Kidney (tissue), 14 donors: ENCODE data around the gene HOXC5. TPM values are rescaled to one million over a fixed set of nuclear protein-coding genes. Genes with fewer than 3 reads are reported as not detected.

ENCODE experiments used
- DNase-seq, 5 donors: peaks; one replicate each; pipeline ENCODE4 v3.0.0-alpha.2; 2013 to 2020
- FAIRE-seq: peaks from 2 replicates; lab custom pipeline; 2012; peaks lifted over from hg19 to GRCh38; lab: Jason Lieb, UNC
- H3K27ac ChIP-seq, 2 donors: one replicate each; pipeline ENCODE4 v1.7.0; 2013; ENCODE audit warnings: low read depth in 2 of 2, low read length in 2 of 2, inconsistent platforms in 1 of 2
- H3K27me3 ChIP-seq: one replicate; pipeline ENCODE4 v1.7.1; 2013; ENCODE audit warnings: low read length, inconsistent platforms; ENCODE audit not compliant: control insufficient read depth, insufficient read depth
- H3K36me3 ChIP-seq, 3 donors: one replicate each; pipeline versions ENCODE4 v1.7.0 to v1.7.1; 2013; ENCODE audit warnings: low read length in 3 of 3, control low read depth in 1 of 3, inconsistent platforms in 1 of 3; ENCODE audit not compliant: insufficient read depth in 3 of 3, control insufficient read depth in 2 of 3
- H3K4me1 ChIP-seq, 3 donors: one replicate each; pipeline versions ENCODE4 v1.7.0 to v1.7.1; 2013; ENCODE audit warnings: low read length in 3 of 3, inconsistent platforms in 1 of 3, low read depth in 1 of 3; ENCODE audit not compliant: control insufficient read depth in 2 of 3, insufficient read depth in 2 of 3
- H3K4me3 ChIP-seq, 3 donors: one replicate each; pipeline versions ENCODE4 v1.7.0 to v1.8.1; 2013; ENCODE audit warnings: low read length in 3 of 3, control low read depth in 1 of 3, inconsistent platforms in 1 of 3
- H3K9ac ChIP-seq, 3 donors: one replicate each; pipeline versions ENCODE4 v1.7.0 to v1.7.1; 2013; ENCODE audit warnings: low read length in 3 of 3, control low read depth in 1 of 3, inconsistent platforms in 1 of 3
- H3K9me3 ChIP-seq, 3 donors: one replicate each; pipeline versions ENCODE4 v1.7.0 to v1.7.1; 2013; ENCODE audit warnings: low read length in 3 of 3, control low read depth in 1 of 3, inconsistent platforms in 1 of 3; ENCODE audit not compliant: control insufficient read depth in 2 of 3, insufficient read depth in 1 of 3
- intact Hi-C: fragments of 100-400 bp; cut with DNase I; formaldehyde crosslinking; loops from one replicate; pipeline ENCODE4 v1.11.1; 2022
- polyA plus RNA-seq: library from polyadenylated mRNA; stranded (reverse); fragments of 350-450 nt; fragmentation: Illumina TruSeq; extraction: RNeasy Lipid Tissue Mini Kit (QIAGEN cat#74804); gene quantifications from one replicate; pipeline ENCODE4 v1.2.3, GENCODE V29; 2014; ENCODE audit warnings: low read depth, low replicate concordance; ENCODE audit not compliant: insufficient read depth
- total RNA-seq: library from RNA; stranded (reverse); fragmentation: NEBNext Ultra II Directional; extraction: Animal tissue kit (Norgen Biotek cat#: 25700); gene quantifications from one replicate; pipeline ENCODE4 v1.2.1, GENCODE V29; 2021
- TF ChIP-seq, protein P1 (sequence below): IDR thresholded peaks from 3 replicates; pipeline ENCODE4 v1.5.1; 2012; ENCODE audit warnings: mild to moderate bottlenecking, moderate library complexity, borderline replicate concordance; ENCODE audit not compliant: insufficient read depth; ENCODE audit errors: extremely low read depth
- donor health status: control.
- donor health status: control.
- donor health status: control.
- donor health status: control.
- donor health status: control.
- donor health status: DM: yes; HTN: yes; CAD: no.
- donor health status: Normal renal cell carcinoma (clear cell type).

HOXC5 gene
- total and polyA plus RNA-seq, 2 donors from 2014 or later, result 0.24 to 4.8 TPM

DNA sequence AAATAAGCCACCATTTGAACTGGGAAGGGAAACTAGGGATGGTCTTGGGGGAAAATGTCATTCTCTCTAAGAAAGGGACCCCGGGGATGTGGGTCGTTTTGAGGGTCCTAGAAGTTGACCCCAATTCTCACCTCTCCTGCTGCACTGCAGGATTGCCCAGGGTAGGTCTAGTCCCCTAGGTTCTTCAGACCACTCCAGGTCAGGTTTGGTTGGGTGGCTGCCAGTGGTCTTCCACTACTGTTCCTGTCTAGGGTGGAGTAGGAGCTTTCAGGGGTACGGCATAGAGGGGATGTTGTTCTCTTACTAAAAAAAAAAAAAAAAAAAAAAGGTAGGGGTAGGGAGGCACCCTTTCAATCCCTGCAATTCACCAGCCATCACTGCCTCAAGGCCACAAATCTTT lies 16.8 kb upstream of the HOXC5 start:
- Histone ChIP-seq H3K27ac (peak overlapping the region; percentile 43 to 52), H3K4me3 (peak overlapping the region; percentile 26 to 37 (median 29)), H3K4me1 (peaks cover 0 to 25% (median 13%) of the 10 kb centered on the region in 3 donors), H3K9ac (peak overlapping the region in 1 of 3 donors; percentile 19), H3K27me3 (no peaks in the 10 kb centered on the region), H3K9me3 (no peaks in the 10 kb centered on the region), H3K36me3 (no peaks in the 10 kb centered on the region)
- DNase-seq, result peak in 1 of 5 donors; percentile 70
- no peak for FAIRE-seq
- TF ChIP-seq, protein P1, sequence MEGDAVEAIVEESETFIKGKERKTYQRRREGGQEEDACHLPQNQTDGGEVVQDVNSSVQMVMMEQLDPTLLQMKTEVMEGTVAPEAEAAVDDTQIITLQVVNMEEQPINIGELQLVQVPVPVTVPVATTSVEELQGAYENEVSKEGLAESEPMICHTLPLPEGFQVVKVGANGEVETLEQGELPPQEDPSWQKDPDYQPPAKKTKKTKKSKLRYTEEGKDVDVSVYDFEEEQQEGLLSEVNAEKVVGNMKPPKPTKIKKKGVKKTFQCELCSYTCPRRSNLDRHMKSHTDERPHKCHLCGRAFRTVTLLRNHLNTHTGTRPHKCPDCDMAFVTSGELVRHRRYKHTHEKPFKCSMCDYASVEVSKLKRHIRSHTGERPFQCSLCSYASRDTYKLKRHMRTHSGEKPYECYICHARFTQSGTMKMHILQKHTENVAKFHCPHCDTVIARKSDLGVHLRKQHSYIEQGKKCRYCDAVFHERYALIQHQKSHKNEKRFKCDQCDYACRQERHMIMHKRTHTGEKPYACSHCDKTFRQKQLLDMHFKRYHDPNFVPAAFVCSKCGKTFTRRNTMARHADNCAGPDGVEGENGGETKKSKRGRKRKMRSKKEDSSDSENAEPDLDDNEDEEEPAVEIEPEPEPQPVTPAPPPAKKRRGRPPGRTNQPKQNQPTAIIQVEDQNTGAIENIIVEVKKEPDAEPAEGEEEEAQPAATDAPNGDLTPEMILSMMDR, result no peak
- intact Hi-C loops, result no loop called here

DNA sequence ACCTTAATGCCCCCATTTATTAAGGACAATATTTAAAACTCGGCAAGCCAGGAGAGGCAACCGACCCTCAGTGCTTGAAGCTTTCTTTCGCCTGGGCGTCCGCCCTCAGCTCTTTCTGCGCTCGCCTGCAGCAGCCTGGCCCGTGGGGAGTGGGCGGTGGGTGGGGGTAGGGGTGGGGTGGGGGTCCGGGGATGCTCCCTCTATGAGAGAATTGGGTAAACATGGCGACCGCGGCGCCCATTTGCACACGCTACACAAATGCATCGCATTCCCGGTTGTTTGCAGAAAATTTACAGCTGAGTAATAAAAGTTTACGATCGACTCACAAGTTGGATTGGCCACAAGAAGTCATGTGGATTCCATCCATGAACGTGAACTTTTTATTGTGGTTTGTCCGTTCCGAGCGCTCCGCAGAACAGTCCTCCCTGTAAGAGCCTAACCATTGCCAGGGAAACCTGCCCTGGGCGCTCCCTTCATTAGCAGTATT lies 16.3 kb upstream of the HOXC5 start:
- intact Hi-C loops, result no loop called here
- Histone ChIP-seq H3K9me3 (no peaks in the 10 kb centered on the region), H3K9ac (peak overlapping the region in 2 of 3 donors; percentile 19 to 72), H3K4me3 (peak overlapping the region; percentile 70 to 87 (median 83)), H3K27ac (peak overlapping the region; percentile 43 to 52), H3K36me3 (no peaks in the 10 kb centered on the region), H3K27me3 (no peaks in the 10 kb centered on the region), H3K4me1 (peaks cover 0 to 25% (median 13%) of the 10 kb centered on the region in 3 donors)
- DNase-seq (peak; percentile 85 to 97 (median 93)), FAIRE-seq (no peak)
- TF ChIP-seq, protein P1, result no peak

- Histone ChIP-seq H3K9me3 (no peaks in the 10 kb centered on the region), H3K36me3 (no peaks in the 10 kb centered on the region), H3K27ac (peak overlapping the region; percentile 92 to 96), H3K9ac (peak overlapping the region; percentile 4 to 90 (median 72)), H3K4me3 (peak overlapping the region; percentile 70 to 87 (median 83)), H3K4me1 (peaks cover 0 to 25% (median 15%) of the 10 kb centered on the region in 3 donors), H3K27me3 (no peaks in the 10 kb centered on the region)
- intact Hi-C loops, result no loop called here
- TF ChIP-seq, protein P1, result no peak
- DNase-seq, result peak in 3 of 5 donors; percentile 87 to 88 (median 88)
- no peak for FAIRE-seq
Observed at GRCh38 chr12:54017027-54017788, 15.6 kb upstream of the HOXC5 start.
